ENCODE measurements around the gene HSD17B12.

The HSD17B12 gene

GRCh38 chr11:43706631-43707030 is 26.1 kb downstream of the HSD17B12 start:
- Histone ChIP-seq H3K36me3 (ENCODE audit: control insufficient read depth, insufficient read depth, low read length) (no peaks in the 10 kb centered on the region), H3K9me3 (ENCODE audit: control insufficient read depth, insufficient read depth, low read length) (no peaks in the 10 kb centered on the region), H3K27ac (ENCODE audit: low read length) (no peak overlapping the region), H3K4me1 (ENCODE audit: control insufficient read depth, insufficient read depth, low read length) (no peaks in the 10 kb centered on the region), H3K27me3 (ENCODE audit: control insufficient read depth, insufficient read depth, low read length) (no peaks in the 10 kb centered on the region), H3K4me3 (ENCODE audit: low read length) (no peak overlapping the region)
- no peak for DNase-seq (ENCODE audit: low read depth, low spot score)
- no CpG with 5 or more reads among the region's 1 CpG for WGBS (ENCODE audit: insufficient coverage, insufficient read length)

DNA sequence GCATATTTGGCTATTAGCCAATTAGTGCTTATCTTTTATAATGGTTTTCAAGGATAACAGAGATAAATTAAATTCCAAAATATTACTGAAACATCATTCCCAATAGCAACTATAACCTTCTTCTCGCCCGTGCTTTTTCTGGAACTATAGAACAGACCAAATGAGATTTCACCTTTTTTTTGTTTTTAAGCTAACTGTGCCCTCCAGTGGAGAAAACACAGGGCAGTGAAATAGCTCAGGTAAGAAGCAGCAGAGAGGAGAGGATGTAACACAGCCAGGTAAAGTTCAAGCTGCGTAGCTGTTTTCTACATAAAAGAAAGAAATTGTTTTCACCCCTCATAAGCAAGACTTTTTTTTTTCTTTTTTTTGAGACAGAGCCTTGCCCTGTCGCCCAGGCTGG is 28.2 kb downstream of the HSD17B12 start:
- no CpG with 5 or more reads among the region's 4 CpGs for WGBS (ENCODE audit: insufficient coverage, insufficient read length)
- H3K27me3 ChIP-seq (ENCODE audit: control insufficient read depth, insufficient read depth, low read length): no peaks in the 10 kb centered on the region
- no peaks in the 10 kb centered on the region for H3K36me3 ChIP-seq (ENCODE audit: control insufficient read depth, insufficient read depth, low read length)
- H3K4me1 ChIP-seq (ENCODE audit: control insufficient read depth, insufficient read depth, low read length): no peaks in the 10 kb centered on the region
- no peak overlapping the region for H3K4me3 ChIP-seq (ENCODE audit: low read length)
- DNase-seq (ENCODE audit: low read depth, low spot score): no peak
- H3K9me3 ChIP-seq (ENCODE audit: control insufficient read depth, insufficient read depth, low read length): no peaks in the 10 kb centered on the region
- no peak overlapping the region for H3K27ac ChIP-seq (ENCODE audit: low read length)

DNA sequence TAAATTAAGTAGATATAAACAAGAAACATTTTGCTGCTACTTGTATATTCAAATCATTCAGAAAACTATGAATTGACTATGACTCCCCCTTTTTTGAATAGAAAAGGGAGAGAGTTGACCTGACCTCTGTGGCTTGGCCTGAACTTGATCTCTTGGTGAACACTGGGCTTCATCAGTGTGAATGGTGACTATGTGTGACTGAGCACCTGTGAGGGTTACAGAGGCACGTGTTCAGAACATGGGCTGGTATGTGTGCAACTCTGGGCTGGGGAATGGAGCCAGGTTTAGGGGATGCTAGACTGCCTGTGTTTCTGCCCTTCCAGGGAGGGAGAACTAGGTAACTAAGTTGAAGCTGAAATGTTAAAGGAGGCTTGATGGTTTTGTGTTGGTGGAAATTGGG is 29.2 kb downstream of the HSD17B12 start:
- no CpG with 5 or more reads among the region's 1 CpG for WGBS (ENCODE audit: insufficient coverage, insufficient read length)
- no peaks in the 10 kb centered on the region for H3K27me3 ChIP-seq (ENCODE audit: control insufficient read depth, insufficient read depth, low read length)
- no peak overlapping the region for H3K27ac ChIP-seq (ENCODE audit: low read length)
- no peaks in the 10 kb centered on the region for H3K4me1 ChIP-seq (ENCODE audit: control insufficient read depth, insufficient read depth, low read length)
- no peak overlapping the region for H3K4me3 ChIP-seq (ENCODE audit: low read length)
- DNase-seq (ENCODE audit: low read depth, low spot score): no peak
- H3K9me3 ChIP-seq (ENCODE audit: control insufficient read depth, insufficient read depth, low read length): no peaks in the 10 kb centered on the region
- H3K36me3 ChIP-seq (ENCODE audit: control insufficient read depth, insufficient read depth, low read length): no peaks in the 10 kb centered on the region

DNA sequence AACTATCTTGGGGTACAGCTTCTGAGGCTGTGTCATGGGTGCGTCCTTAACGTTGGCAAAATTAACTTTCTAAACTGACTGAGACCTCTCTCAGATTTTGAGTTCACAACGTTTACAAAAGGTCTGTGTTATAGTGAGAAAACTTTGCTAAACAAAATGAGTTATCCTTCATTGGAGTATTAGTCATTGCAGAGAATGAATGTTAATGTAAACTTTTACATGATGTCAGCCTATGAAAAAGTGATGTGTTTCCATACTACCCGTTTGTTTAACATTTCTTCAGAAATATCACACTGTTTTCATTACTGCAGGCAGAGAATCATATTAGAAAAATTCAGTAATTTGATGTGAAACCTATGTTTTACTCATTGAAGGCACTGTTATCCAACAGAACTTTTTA is 32.1 kb downstream of the HSD17B12 start:
- H3K27ac ChIP-seq (ENCODE audit: low read length): no peak overlapping the region
- no peaks in the 10 kb centered on the region for H3K36me3 ChIP-seq (ENCODE audit: control insufficient read depth, insufficient read depth, low read length)
- no peaks in the 10 kb centered on the region for H3K9me3 ChIP-seq (ENCODE audit: control insufficient read depth, insufficient read depth, low read length)
- no peaks in the 10 kb centered on the region for H3K27me3 ChIP-seq (ENCODE audit: control insufficient read depth, insufficient read depth, low read length)
- WGBS (ENCODE audit: insufficient coverage, insufficient read length): no CpG with 5 or more reads among the region's 4 CpGs
- H3K4me1 ChIP-seq (ENCODE audit: control insufficient read depth, insufficient read depth, low read length): no peaks in the 10 kb centered on the region
- no peak for DNase-seq (ENCODE audit: low read depth, low spot score)
- H3K4me3 ChIP-seq (ENCODE audit: low read length): no peak overlapping the region

DNA sequence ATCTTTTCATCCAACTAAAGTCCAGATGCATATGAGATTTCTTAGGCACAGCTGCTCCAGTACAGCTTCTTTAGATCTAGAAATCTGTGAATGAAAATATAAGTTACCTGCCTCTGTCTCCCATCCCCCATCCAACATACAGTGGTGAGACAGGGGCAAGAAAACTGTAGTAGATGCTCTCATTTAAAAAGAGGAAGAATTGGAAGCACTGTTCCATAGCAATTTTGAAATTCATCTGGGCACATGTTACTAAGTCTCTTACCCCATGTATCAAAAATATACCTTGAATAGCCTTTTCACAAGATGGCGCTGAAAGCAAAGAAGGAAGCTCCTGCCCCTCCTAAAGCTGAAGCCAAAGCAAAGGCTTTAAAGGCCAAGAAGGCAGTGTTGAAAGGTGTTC is 37.8 kb downstream of the HSD17B12 start:
- H3K9me3 ChIP-seq (ENCODE audit: control insufficient read depth, insufficient read depth, low read length): no peaks in the 10 kb centered on the region
- no peak overlapping the region for H3K27ac ChIP-seq (ENCODE audit: low read length)
- no peaks in the 10 kb centered on the region for H3K27me3 ChIP-seq (ENCODE audit: control insufficient read depth, insufficient read depth, low read length)
- DNase-seq (ENCODE audit: low read depth, low spot score): no peak
- no peaks in the 10 kb centered on the region for H3K36me3 ChIP-seq (ENCODE audit: control insufficient read depth, insufficient read depth, low read length)
- no peaks in the 10 kb centered on the region for H3K4me1 ChIP-seq (ENCODE audit: control insufficient read depth, insufficient read depth, low read length)
- H3K4me3 ChIP-seq (ENCODE audit: low read length): no peak overlapping the region
- WGBS (ENCODE audit: insufficient coverage, insufficient read length): no CpG with 5 or more reads among the region's 1 CpG

GRCh38 chr11:43723617-43724016 is 43.1 kb downstream of the HSD17B12 start:
- Histone ChIP-seq H3K4me3 (ENCODE audit: low read length) (no peak overlapping the region), H3K27ac (ENCODE audit: low read length) (no peak overlapping the region), H3K27me3 (ENCODE audit: control insufficient read depth, insufficient read depth, low read length) (no peaks in the 10 kb centered on the region), H3K9me3 (ENCODE audit: control insufficient read depth, insufficient read depth, low read length) (no peaks in the 10 kb centered on the region), H3K4me1 (ENCODE audit: control insufficient read depth, insufficient read depth, low read length) (no peaks in the 10 kb centered on the region), H3K36me3 (ENCODE audit: control insufficient read depth, insufficient read depth, low read length) (no peaks in the 10 kb centered on the region)
- DNase-seq (ENCODE audit: low read depth, low spot score): no peak
- WGBS (ENCODE audit: insufficient coverage, insufficient read length): no CpG with 5 or more reads among the region's 3 CpGs

GRCh38 chr11:43732225-43732624 is 51.7 kb downstream of the HSD17B12 start:
- no peak overlapping the region for H3K27ac ChIP-seq (ENCODE audit: low read length)
- no CpG with 5 or more reads among the region's 3 CpGs for WGBS (ENCODE audit: insufficient coverage, insufficient read length)
- peaks cover 4% of the 10 kb centered on the region; the same call in 1 of the 2 replicates for H3K36me3 ChIP-seq (ENCODE audit: control insufficient read depth, insufficient read depth, low read length)

DNA sequence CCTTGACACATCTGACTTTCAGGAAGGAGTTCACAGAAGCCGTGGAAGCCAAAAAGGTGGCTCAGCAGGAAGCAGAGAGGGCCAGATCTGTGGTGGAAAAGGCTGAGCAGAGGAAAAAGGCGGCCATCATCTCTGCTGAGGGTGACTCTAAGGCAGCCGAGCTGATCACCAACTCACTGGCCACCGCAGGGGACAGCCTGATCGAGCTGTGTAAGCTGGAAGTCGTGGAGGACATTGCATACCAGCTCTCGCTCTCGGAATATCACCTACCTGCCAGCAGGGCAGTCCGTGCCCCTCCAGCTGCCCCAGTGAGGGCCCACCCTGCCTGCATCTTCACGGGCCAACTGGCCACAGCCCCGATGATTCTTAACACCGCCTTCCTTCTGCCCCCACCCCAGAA is 53.7 kb downstream of the HSD17B12 start:
- WGBS (ENCODE audit: insufficient coverage, insufficient read length): no CpG with 5 or more reads among the region's 12 CpGs
- Histone ChIP-seq H3K9me3 (ENCODE audit: control insufficient read depth, insufficient read depth, low read length) (no peaks in the 10 kb centered on the region), H3K4me1 (ENCODE audit: control insufficient read depth, insufficient read depth, low read length) (peaks cover 5% of the 10 kb centered on the region; the same call in 1 of the 2 replicates), H3K27me3 (ENCODE audit: control insufficient read depth, insufficient read depth, low read length) (no peaks in the 10 kb centered on the region), H3K4me3 (ENCODE audit: low read length) (no peak overlapping the region), H3K27ac (ENCODE audit: low read length) (no peak overlapping the region), H3K36me3 (ENCODE audit: control insufficient read depth, insufficient read depth, low read length) (peaks cover 4% of the 10 kb centered on the region; the same call in 1 of the 2 replicates)
- no peak for DNase-seq (ENCODE audit: low read depth, low spot score)

More at GRCh38 chr11:43732225-43732624, 51.7 kb downstream of the HSD17B12 start:
- Histone ChIP-seq H3K4me1 (ENCODE audit: control insufficient read depth, insufficient read depth, low read length) (0 out of 2 replicates have a peak, but pooled peaks cover 1% of the 10 kb centered on the region), H3K9me3 (ENCODE audit: control insufficient read depth, insufficient read depth, low read length) (no peaks in the 10 kb centered on the region), H3K4me3 (ENCODE audit: low read length) (no peak overlapping the region), H3K27me3 (ENCODE audit: control insufficient read depth, insufficient read depth, low read length) (no peaks in the 10 kb centered on the region)
- no peak for DNase-seq (ENCODE audit: low read depth, low spot score)

DNA sequence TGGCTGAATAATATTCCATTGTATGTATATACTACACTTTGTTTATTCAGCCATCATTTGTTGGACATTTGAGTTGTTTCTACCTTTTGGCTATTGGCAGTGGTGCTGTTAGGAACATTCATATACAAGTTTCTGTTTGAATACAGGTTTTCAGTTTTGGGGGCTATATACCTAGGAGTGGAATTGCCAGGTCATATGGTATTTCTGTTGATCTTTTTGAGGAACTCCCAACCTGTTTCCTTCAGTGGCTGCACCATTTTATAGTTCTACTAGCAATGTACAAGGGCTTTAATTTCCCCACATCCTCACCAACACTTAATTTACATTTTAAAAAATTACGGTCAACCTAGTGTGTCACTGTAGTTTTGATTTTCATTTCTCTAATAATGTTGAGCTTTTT is 54.6 kb downstream of the HSD17B12 start:
- Histone ChIP-seq H3K27me3 (ENCODE audit: control insufficient read depth, insufficient read depth, low read length) (no peaks in the 10 kb centered on the region), H3K27ac (ENCODE audit: low read length) (no peak overlapping the region), H3K4me3 (ENCODE audit: low read length) (no peak overlapping the region), H3K9me3 (ENCODE audit: control insufficient read depth, insufficient read depth, low read length) (no peaks in the 10 kb centered on the region), H3K4me1 (ENCODE audit: control insufficient read depth, insufficient read depth, low read length) (peaks cover 5% of the 10 kb centered on the region; the same call in 1 of the 2 replicates), H3K36me3 (ENCODE audit: control insufficient read depth, insufficient read depth, low read length) (peaks cover 4% of the 10 kb centered on the region; the same call in 1 of the 2 replicates)
- whole genome bisulfite sequencing (ENCODE audit: insufficient coverage, insufficient read length): no CpG with 5 or more reads among the region's 1 CpG
- no peak for DNase-seq (ENCODE audit: low read depth, low spot score)

DNA sequence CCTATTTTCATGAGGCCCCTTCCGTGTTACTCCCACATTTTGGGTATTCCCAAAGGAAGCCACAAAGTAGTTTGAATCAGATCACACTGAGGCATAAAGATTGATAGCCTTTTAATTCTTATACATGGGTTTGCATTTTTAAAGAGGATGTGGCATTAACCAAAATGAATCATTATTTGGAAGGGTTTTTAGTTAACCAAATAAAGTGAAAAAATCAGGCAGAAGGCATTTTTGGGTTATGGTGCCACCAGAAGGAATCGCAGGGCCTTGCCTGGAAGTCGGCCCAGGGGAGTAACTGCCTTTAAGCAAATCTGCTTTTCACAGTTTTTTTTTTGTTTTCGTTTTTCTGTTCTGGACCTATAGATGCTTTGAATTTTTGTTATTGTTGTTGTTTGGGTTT is 55.4 kb downstream of the HSD17B12 start:
- H3K27ac ChIP-seq (ENCODE audit: low read length): no peak overlapping the region

DNA sequence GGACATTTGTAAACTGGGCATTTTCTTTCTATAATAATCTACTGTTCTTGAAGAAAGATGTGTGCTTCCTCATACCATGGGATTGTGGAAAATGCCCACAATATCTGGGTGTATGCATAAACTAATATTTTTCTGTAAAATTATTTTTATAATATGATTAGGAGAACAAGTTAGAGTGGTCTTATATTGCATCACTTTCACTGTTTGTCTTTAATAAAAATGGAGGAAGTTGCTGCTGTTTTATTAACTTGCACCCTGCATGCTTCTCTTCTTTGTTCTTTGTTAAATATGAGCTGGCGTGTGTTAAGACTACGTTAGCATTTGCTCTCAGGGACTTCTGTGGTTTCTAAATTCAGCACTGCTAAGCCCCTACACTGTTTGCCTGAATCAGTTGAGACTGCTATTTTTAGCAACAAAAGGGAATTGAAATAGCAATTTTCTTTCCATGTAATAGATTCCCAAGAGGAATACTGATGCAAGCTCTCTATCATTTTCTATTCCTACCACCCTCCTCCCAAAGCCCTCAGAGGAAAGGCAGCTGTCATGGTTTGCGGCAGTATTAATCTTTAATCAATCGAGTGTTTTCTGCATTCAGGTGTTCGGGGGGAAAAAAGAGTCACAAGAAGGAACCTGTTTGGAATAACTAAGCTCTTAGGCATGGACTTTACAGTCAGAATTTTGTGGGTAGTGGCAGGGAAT is 56.1 kb downstream of the HSD17B12 start:
- no peaks in the 10 kb centered on the region for H3K9me3 ChIP-seq (ENCODE audit: control insufficient read depth, insufficient read depth, low read length)
- peaks cover 4% of the 10 kb centered on the region; the same call in 1 of the 2 replicates for H3K36me3 ChIP-seq (ENCODE audit: control insufficient read depth, insufficient read depth, low read length)
- no peak overlapping the region for H3K27ac ChIP-seq (ENCODE audit: low read length)
- peaks cover 5% of the 10 kb centered on the region; the same call in 1 of the 2 replicates for H3K4me1 ChIP-seq (ENCODE audit: control insufficient read depth, insufficient read depth, low read length)
- DNase-seq (ENCODE audit: low read depth, low spot score): no peak
- H3K27me3 ChIP-seq (ENCODE audit: control insufficient read depth, insufficient read depth, low read length): no peaks in the 10 kb centered on the region
- H3K4me3 ChIP-seq (ENCODE audit: low read length): no peak overlapping the region
- no CpG with 5 or more reads among the region's 5 CpGs for WGBS (ENCODE audit: insufficient coverage, insufficient read length)

More for the DNA sequence above, 55.4 kb downstream of the HSD17B12 start:
- peaks cover 5% of the 10 kb centered on the region; the same call in 1 of the 2 replicates for H3K4me1 ChIP-seq (ENCODE audit: control insufficient read depth, insufficient read depth, low read length)
- H3K9me3 ChIP-seq (ENCODE audit: control insufficient read depth, insufficient read depth, low read length): no peaks in the 10 kb centered on the region
- no peak for DNase-seq (ENCODE audit: low read depth, low spot score)
- no CpG with 5 or more reads among the region's 4 CpGs for WGBS (ENCODE audit: insufficient coverage, insufficient read length)
- H3K36me3 ChIP-seq (ENCODE audit: control insufficient read depth, insufficient read depth, low read length): peaks cover 4% of the 10 kb centered on the region; the same call in 1 of the 2 replicates
- H3K4me3 ChIP-seq (ENCODE audit: low read length): no peak overlapping the region
- no peaks in the 10 kb centered on the region for H3K27me3 ChIP-seq (ENCODE audit: control insufficient read depth, insufficient read depth, low read length)
